ENCODE data around the gene MAP3K10.
"Not testable (repeated sequence)": the region's sequence is repeated elsewhere in the genome, so short reads cannot be mapped to it uniquely, and the experiment has no call there.

MAP3K10 gene

GRCh38 chr19:40190891-40191835, at the start of gene MAP3K10:
TSS of gene MAP3K10 (plus strand) at chr19:40191426. CDS start at chr19:40192032, 606 bp downstream.
- peak; percentile 31 to 40 for DNase-seq

- DNase-seq = no peak
These were observed 49.7 kb upstream of the MAP3K10 start for GRCh38 chr19:40141551-40141950.

GRCh38 chr19:40143612-40144011, 47.6 kb upstream of the MAP3K10 start:
- peak in 1 of 2 experiments; percentile 7 for DNase-seq

DNA sequence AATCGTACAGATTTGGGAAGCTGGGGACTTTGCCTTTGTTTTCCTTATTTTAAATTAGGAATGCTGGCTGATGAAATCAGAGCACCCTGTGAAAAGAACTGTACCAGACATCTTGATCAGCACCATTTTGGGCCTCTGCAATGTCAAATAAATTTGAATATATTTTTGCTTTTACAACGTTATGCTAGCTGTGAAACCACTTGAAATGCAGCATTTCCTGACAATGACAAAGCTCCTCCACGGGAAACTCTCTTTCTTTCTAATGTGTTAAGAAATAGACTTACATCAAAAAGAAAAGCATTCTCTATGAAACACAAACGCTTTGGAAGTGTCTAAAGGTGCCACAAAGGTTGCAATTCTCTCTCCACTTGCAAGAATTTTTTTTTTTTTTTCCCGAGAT, 47.1 kb upstream of the MAP3K10 start:
- no peak for DNase-seq

- no peak for DNase-seq
These were observed 46.1 kb upstream of the MAP3K10 start for GRCh38 chr19:40144947-40145748.

GRCh38 chr19:40145749-40146029, 45.5 kb upstream of the MAP3K10 start:
- not testable (repeated sequence) for DNase-seq

GRCh38 chr19:40147338-40147692, 43.9 kb upstream of the MAP3K10 start:
- no peak for DNase-seq

DNA sequence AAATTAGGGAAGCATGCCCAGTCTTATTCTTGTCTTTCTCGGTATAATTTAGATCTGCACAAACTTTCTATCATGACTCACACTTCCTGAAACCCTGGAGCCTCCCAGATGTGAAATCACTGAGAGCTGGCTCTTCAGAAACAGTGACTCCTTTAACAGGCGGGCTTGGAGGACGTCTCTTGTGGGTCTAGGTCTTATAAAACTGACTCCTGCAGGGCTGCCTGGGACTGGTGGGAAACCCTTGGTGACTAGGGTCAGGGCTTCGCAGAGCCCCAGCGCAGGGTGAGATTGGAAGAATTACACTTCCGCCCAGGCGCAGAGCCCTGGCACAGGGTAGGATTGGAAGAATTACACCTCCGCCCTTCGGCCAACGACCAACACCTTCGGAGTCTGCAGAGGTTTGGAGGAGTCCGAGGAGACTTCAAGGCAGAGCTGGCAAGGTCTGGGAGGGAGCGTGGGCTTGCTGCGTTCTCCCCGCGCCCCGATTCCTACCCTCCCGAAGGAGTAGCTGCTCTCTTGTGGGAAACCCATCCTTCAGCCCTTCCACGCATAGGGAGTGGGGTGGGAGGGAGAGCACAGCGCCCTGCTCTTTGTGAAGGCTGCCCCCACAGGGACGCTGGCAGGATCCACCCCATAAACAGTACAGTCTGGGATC, 43.4 kb upstream of the MAP3K10 start:
- peak; percentile 31 to 39 for DNase-seq

GRCh38 chr19:40149501-40149900, 41.7 kb upstream of the MAP3K10 start:
- no peak for DNase-seq

DNA sequence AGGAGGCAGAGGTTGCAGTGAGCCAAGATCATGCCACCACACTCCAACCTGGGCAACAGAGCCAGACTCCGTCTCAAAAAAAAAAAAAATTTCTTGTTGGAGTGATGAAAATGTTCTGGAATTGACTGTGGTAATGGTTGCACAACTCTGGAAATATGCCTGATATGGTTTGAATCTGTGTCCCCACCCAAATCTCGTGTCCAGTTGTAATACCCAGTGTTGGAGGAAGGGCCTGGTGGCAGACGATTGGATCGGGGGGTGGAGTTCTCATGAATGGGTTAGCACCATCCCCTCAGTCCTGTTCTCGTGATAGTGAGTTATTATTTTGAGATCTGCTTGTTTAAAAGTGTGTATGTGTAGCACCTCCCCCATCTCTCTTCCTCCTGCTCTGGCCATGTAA, 41.1 kb upstream of the MAP3K10 start:
- DNase-seq = no peak

- no peak for DNase-seq
These were observed 37.0 kb upstream of the MAP3K10 start for GRCh38 chr19:40154121-40154680.

GRCh38 chr19:40155749-40156265, 35.4 kb upstream of the MAP3K10 start:
- DNase-seq = no peak

GRCh38 chr19:40157059-40157458, 34.2 kb upstream of the MAP3K10 start:
- DNase-seq = no peak

- no peak for DNase-seq
These were observed 31.5 kb upstream of the MAP3K10 start for GRCh38 chr19:40159744-40160143.

DNA sequence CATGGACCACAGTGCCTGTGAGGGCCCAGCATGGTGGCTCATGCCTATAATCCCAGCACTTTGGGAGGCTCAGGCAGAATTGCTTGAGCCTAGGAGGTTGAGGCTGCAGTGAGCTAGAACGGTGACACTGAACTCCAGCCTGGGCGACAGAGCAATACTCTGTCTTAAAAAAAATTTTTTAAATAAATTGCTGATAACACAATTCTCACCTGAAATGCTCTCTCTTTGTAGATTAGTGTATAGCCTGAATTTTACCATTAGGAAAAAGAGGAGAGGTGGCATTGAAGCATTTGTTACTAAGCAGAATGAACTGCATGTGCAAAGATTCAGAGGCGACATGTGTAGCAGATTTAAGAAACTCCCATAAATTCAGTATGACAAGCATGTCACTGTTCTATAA, 29.1 kb upstream of the MAP3K10 start:
- no peak for DNase-seq

GRCh38 chr19:40163541-40164129, 27.6 kb upstream of the MAP3K10 start:
- no peak for DNase-seq

DNA sequence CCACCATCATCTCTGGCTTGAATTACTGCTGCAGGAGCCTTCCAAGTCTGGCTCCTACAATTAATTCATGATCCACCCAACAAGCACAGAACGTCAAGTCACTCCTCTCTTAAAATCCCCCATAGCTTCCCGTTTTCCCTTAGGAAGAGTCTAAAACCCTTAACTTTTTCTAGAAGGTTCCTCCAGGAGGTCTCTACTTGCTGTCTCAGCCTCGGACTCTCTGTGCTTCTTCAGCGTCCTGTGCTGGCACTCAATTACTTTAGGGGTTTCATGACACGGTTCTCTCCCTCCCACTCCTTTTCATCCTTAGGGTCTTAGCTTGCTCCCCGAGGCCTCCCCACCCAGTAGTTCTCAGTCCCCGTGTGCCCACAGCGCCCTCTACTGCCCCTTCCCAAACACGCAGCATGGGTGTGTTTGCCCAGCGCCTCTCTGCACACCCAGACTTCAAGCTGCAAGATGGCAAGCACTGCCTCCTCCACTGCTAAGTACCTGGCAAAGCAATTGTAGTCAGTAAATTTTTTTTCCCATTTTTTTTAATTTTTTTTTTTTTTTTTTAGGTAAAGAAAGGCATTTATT, 25.8 kb upstream of the MAP3K10 start:
- peak in 1 of 2 experiments; percentile 30 for DNase-seq

GRCh38 chr19:40169482-40170302, 21.5 kb upstream of the MAP3K10 start:
- not testable (repeated sequence) for DNase-seq

- not testable (repeated sequence) for DNase-seq
These were observed 20.8 kb upstream of the MAP3K10 start for GRCh38 chr19:40170303-40170989.

- DNase-seq = not testable (repeated sequence)
These were observed 19.9 kb upstream of the MAP3K10 start for GRCh38 chr19:40171293-40171692.

DNA sequence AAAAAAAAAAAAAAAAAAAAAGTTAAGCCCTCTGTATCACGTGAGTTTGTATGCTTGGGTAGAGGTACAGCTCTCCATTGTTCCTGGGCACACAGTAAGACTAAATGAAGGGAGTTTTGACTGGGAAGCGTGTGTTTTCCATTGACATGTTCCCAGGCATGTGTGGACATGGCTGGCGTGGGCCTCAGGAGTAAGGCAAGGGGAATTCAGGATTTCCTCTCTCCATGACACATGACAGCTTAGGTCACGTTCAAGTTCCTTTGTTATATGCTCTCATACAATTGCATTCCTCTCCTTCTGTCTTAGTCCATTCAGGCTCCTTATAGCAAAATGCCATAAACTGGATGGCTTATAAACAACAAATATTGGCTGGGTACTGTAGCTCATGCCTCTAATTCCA, 17.1 kb upstream of the MAP3K10 start:
- DNase-seq = no peak

Data from AML-193 (cell line).